ENCODE data around the gene ELOVL6. TPM values are rescaled to one million over a fixed set of nuclear protein-coding genes. Genes with fewer than 3 reads are reported as not detected.

Gene ELOVL6
- total RNA-seq, 1 donor from 2014 or later, result 7.3 TPM

DNA sequence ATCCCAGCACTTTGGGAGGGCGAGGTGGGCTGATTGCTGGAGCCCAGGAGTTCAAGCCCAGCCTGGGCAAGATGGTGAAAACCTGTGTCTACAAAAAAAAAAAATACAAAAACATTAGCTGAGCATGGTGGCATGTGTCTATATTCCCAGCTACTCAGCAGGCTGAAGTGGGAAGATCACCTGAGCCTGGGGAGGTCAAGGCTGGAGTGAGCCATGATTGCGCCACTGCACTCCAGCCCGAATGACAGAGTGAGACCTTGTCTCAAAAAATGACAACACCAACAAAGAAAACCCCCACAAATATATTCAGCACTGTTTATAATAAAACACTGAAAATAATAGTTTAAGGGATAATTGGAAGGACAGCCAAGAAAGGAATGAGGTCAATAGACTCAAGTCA is 3.6 kb upstream of the ELOVL6 start:
- no peak for TF ChIP-seq CTCF (IDR thresholded peaks at IDR 0.05)
- Mint-ChIP-seq H3K27me3 (ENCODE audit: unreplicated experiment) (no peaks in the 10 kb centered on the region), H3K4me1 (ENCODE audit: unreplicated experiment) (peaks cover 5% of the 10 kb centered on the region), H3K27ac (ENCODE audit: unreplicated experiment) (no peak overlapping the region), H3K4me3 (ENCODE audit: unreplicated experiment) (no peak overlapping the region), H3K36me3 (ENCODE audit: unreplicated experiment) (no peaks in the 10 kb centered on the region), H3K9me3 (ENCODE audit: unreplicated experiment) (no peaks in the 10 kb centered on the region)
- no peak for DNase-seq (ENCODE audit: extremely low spot score, unreplicated experiment)

- H3K27me3 Mint-ChIP-seq (ENCODE audit: unreplicated experiment), result no peaks in the 10 kb centered on the region
- TF ChIP-seq CTCF (IDR thresholded peaks at IDR 0.05), result no peak
- no peaks in the 10 kb centered on the region for H3K36me3 Mint-ChIP-seq (ENCODE audit: unreplicated experiment)
These were observed 3.1 kb upstream of the ELOVL6 start for GRCh38 chr4:110201502-110201901.

DNA sequence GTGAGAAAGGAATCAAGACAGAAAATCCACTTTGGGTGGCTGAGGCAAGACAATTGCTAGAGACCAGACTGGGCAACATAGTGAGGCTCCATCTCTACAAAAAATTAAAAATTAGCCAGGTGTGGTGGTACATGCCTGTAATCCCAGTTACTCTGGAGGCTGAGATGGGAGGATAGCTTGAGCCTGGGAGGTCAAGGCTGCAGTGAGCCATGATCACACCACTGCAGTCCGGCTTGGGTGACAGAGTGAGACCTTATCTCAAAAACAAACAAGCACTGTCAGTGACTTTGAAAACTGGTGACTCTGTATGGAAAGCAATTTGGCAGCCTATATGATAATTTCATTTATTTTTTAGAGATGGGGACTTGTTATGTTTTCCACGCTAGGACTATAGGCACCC is 2.3 kb upstream of the ELOVL6 start:
- Mint-ChIP-seq H3K4me3 (ENCODE audit: unreplicated experiment) (no peak overlapping the region), H3K9me3 (ENCODE audit: unreplicated experiment) (no peaks in the 10 kb centered on the region), H3K27me3 (ENCODE audit: unreplicated experiment) (no peaks in the 10 kb centered on the region), H3K36me3 (ENCODE audit: unreplicated experiment) (no peaks in the 10 kb centered on the region), H3K4me1 (ENCODE audit: unreplicated experiment) (peaks cover 8% of the 10 kb centered on the region), H3K27ac (ENCODE audit: unreplicated experiment) (no peak overlapping the region)
- no peak for TF ChIP-seq CTCF (IDR thresholded peaks at IDR 0.05)
- no peak for DNase-seq (ENCODE audit: extremely low spot score, unreplicated experiment)

More at GRCh38 chr4:110201502-110201901, 3.1 kb upstream of the ELOVL6 start:
- no peak for DNase-seq (ENCODE audit: extremely low spot score, unreplicated experiment)
- Mint-ChIP-seq H3K4me1 (ENCODE audit: unreplicated experiment) (peaks cover 5% of the 10 kb centered on the region), H3K4me3 (ENCODE audit: unreplicated experiment) (no peak overlapping the region), H3K9me3 (ENCODE audit: unreplicated experiment) (no peaks in the 10 kb centered on the region), H3K27ac (ENCODE audit: unreplicated experiment) (no peak overlapping the region)

GRCh38 chr4:110198049-110198434 is 373 bp downstream of the ELOVL6 start:
- H3K4me3 Mint-ChIP-seq (ENCODE audit: unreplicated experiment), result peak overlapping the region; percentile 99
- H3K9me3 Mint-ChIP-seq (ENCODE audit: unreplicated experiment), result no peaks in the 10 kb centered on the region
- H3K36me3 Mint-ChIP-seq (ENCODE audit: unreplicated experiment), result no peaks in the 10 kb centered on the region
- H3K4me1 Mint-ChIP-seq (ENCODE audit: unreplicated experiment), result peaks cover 26% of the 10 kb centered on the region
- H3K27me3 Mint-ChIP-seq (ENCODE audit: unreplicated experiment), result no peaks in the 10 kb centered on the region
- DNase-seq (ENCODE audit: extremely low spot score, unreplicated experiment), result no peak
- TF ChIP-seq CTCF (IDR thresholded peaks at IDR 0.05), result no peak
- H3K27ac Mint-ChIP-seq (ENCODE audit: unreplicated experiment), result peak overlapping the region; percentile 90

DNA sequence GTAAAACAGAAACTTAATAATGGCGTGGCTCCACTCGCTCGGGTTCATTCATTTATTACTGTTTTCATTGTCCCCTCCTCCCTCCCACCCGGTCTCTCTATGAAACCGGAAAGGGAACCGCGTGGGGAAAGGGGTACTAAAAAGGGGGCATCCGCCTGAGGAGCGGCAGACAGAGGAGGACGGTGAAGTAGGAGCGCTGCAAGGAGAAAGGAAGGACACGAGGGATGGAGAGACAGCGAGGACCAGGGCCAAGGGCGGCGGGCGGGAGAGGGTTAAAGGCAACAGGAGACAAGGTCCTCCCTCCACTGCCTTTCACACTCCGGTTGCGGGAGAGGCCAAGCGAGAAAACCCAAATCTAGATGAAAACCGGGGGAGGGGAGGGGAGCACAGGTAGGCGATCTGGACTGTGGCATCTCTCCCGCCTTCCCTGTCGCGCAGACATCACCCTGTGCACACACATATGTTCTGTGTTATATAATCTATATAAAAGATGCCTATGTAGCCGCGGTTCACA is 829 bp downstream of the ELOVL6 start:
- DNase-seq (ENCODE audit: extremely low spot score, unreplicated experiment), result no peak
- H3K9me3 Mint-ChIP-seq (ENCODE audit: unreplicated experiment), result no peaks in the 10 kb centered on the region
- TF ChIP-seq CTCF (IDR thresholded peaks at IDR 0.05), result no peak
- H3K36me3 Mint-ChIP-seq (ENCODE audit: unreplicated experiment), result no peaks in the 10 kb centered on the region
- H3K4me3 Mint-ChIP-seq (ENCODE audit: unreplicated experiment), result peak overlapping the region; percentile 99
- H3K27ac Mint-ChIP-seq (ENCODE audit: unreplicated experiment), result peak overlapping the region; percentile 90
- no peaks in the 10 kb centered on the region for H3K27me3 Mint-ChIP-seq (ENCODE audit: unreplicated experiment)
- H3K4me1 Mint-ChIP-seq (ENCODE audit: unreplicated experiment), result peaks cover 26% of the 10 kb centered on the region
